ENCODE results near the gene GNAZ.

DNA sequence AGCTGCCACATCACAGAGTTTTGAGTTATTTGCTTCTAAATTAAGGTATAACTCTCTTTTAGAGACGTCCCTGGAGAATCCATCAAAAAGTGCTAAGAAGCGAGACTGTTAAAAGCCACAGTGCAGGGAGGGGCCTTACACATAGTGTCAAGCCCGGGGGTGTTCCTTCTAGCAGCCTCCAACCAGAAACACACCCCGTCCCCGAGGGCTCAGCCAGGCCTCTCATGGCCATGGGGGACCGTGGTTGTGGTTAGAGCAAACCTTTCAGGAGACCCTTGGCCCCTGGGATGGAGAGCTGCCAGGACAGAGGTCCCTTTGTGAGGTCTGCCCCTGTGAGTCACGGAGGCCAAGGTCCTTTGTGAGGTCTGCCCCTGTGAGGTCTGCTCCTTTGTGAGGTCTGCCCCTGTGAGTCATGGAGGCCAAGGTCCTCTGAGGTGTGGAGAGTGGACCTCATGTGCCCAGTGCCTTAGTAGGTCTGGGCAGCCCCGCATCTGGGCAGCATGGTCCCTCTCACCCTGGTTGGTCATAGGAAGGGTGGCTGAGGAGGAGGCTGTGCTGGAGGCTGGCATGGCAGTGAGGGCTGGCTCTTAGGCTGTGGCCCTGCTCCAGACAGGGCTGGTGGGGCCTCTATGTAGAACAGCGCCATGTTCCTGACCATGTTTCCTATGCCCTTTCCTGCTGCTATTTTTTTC is 5.4 kb downstream of the GNAZ start:
- no peak for TF ChIP-seq FOSL2 (IDR thresholded peaks at IDR 0.05)
- no peak for TF ChIP-seq FOSL2 (CRISPR knock-in tag; IDR thresholded peaks at IDR 0.05)
- TF ChIP-seq CTCF (IDR thresholded peaks at IDR 0.05), result no peak
- no peak for TF ChIP-seq CBX8 (IDR thresholded peaks at IDR 0.05)
- no peak for TF ChIP-seq SREBF2 (IDR thresholded peaks at IDR 0.05)
- TF ChIP-seq, protein P1, sequence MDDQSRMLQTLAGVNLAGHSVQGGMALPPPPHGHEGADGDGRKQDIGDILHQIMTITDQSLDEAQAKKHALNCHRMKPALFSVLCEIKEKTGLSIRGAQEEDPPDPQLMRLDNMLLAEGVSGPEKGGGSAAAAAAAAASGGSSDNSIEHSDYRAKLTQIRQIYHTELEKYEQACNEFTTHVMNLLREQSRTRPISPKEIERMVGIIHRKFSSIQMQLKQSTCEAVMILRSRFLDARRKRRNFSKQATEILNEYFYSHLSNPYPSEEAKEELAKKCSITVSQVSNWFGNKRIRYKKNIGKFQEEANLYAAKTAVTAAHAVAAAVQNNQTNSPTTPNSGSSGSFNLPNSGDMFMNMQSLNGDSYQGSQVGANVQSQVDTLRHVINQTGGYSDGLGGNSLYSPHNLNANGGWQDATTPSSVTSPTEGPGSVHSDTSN (IDR thresholded peaks at IDR 0.05), result no peak
- no peak for TF ChIP-seq ELK1 (IDR thresholded peaks at IDR 0.05; ENCODE audit: low read depth, low read length)
- TF ChIP-seq ZC3H11A (IDR thresholded peaks at IDR 0.05), result no peak
- TF ChIP-seq JUN (IDR thresholded peaks at IDR 0.05), result no peak
- TF ChIP-seq MYC (IDR thresholded peaks at IDR 0.05; ENCODE audit: borderline replicate concordance, low read length), result no peak
- TF ChIP-seq SMC3 (IDR thresholded peaks at IDR 0.05), result no peak
- no peak for TF ChIP-seq POLR2A (IDR thresholded peaks at IDR 0.05; ENCODE audit: low read length)
- TF ChIP-seq RARB (CRISPR knock-in tag; IDR thresholded peaks at IDR 0.05), result no peak
- TF ChIP-seq RCOR1 (IDR thresholded peaks at IDR 0.05; ENCODE audit: low read depth, low read length), result no peak

Data from A549 (cell line).